ENCODE results near the gene AMN1. TPM values are rescaled to one million over a fixed set of nuclear protein-coding genes. Genes with fewer than 3 reads are reported as not detected.
A peak's percentile ranks its signal among the peaks of the same experiment; 100 is the strongest.
"Not testable (repeated sequence)": the region's sequence is repeated elsewhere in the genome, so short reads cannot be mapped to it uniquely, and the experiment has no call there.

AMN1 gene
- total and polyA plus RNA-seq, 5 donors from 2014 or later: 11.2 to 15.3 (median 14.1) TPM

- H3K27ac ChIP-seq (ENCODE audit: insufficient read depth, low read length, poor library complexity, severe bottlenecking): not testable (repeated sequence)
- peaks cover 24% of the 10 kb centered on the region for H3K4me1 ChIP-seq (ENCODE audit: control insufficient read depth, insufficient read depth, low read length, poor library complexity, severe bottlenecking)
Observed at GRCh38 chr12:31733549-31734432, 5.0 kb upstream of the AMN1 start.

DNA sequence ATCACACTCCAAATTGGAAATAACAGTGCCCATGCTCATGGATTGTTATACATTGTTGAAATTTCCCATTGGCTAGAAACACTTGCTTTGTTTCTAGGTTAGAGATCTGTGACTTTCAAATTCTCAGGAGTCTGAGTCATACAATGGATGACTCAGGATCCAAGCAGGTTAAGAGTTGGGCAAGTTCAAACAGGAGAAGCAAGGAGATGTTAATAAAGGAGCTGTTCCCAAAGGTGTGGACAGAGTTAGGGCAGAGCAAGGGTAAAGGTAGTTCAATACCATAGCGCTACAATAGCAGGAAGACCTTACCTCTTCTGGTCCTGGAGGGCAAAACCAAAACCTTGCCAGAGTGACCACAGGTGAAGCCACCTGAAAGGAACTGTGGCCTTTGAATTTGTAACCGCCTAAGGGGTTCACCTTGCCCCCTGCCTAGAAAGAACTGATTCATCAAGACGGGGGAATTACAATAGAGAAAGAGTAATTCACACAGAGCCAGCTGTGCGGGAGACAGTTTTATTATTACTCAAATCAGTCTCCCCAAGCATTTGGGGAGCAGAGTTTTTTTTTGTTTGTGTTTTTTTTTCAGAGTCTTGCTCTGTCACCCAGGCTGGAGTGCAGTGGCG lies 4.2 kb upstream of the AMN1 start:
- Mint-ChIP-seq H3K27me3 (no peaks in the 10 kb centered on the region), H3K27ac (peak overlapping the region; percentile 2 to 88 (median 36)), H3K4me3 (peak overlapping the region; percentile 66 to 87 (median 77)), H3K36me3 (peaks cover 4% of the 10 kb centered on the region), H3K4me1 (peaks cover 29 to 74% (median 51%) of the 10 kb centered on the region in 4 donors), H3K9me3 (peaks cover 0 to 6% (median 2%) of the 10 kb centered on the region in 7 donors)
- Histone ChIP-seq H3K36me3 (ENCODE audit: control insufficient read depth, insufficient read depth, low read length) (no peaks in the 10 kb centered on the region), H3K27me3 (ENCODE audit: control insufficient read depth, insufficient read depth, low read length) (no peaks in the 10 kb centered on the region), H3K4me3 (ENCODE audit: low read depth, low read length) (peak overlapping the region; percentile 3), H3K4me1 (ENCODE audit: control insufficient read depth, insufficient read depth, low read length, poor library complexity, severe bottlenecking) (peaks cover 27% of the 10 kb centered on the region), H3K27ac (ENCODE audit: insufficient read depth, low read length, poor library complexity, severe bottlenecking) (no peak overlapping the region), H3K9me3 (ENCODE audit: control insufficient read depth in 2 of 2, low read length in 2 of 2) (no peaks in the 10 kb centered on the region)
- DNase-seq (no peak), ATAC-seq (ENCODE audit: low read depth in 2 of 2) (no peak)

More at GRCh38 chr12:31733549-31734432, 5.0 kb upstream of the AMN1 start:
- H3K27me3 ChIP-seq (ENCODE audit: control insufficient read depth, insufficient read depth, low read length); H3K36me3 ChIP-seq (ENCODE audit: control insufficient read depth, insufficient read depth, low read length); H3K27me3 Mint-ChIP-seq; H3K9me3 Mint-ChIP-seq; H3K36me3 Mint-ChIP-seq; ATAC-seq (ENCODE audit: low read depth in 2 of 2); H3K9me3 ChIP-seq (ENCODE audit: control insufficient read depth in 2 of 2, low read length in 2 of 2): not testable (repeated sequence)
- Mint-ChIP-seq H3K27ac (peak overlapping the region; percentile 2 to 82 (median 32)), H3K4me3 (peak overlapping the region; percentile 66 to 87 (median 72)), H3K4me1 (peaks cover 32 to 76% (median 54%) of the 10 kb centered on the region in 4 donors)
- DNase-seq: peak in 2 of 3 donors; percentile 32 to 57
- peak overlapping the region; percentile 34 for H3K4me3 ChIP-seq (ENCODE audit: low read depth, low read length)

DNA sequence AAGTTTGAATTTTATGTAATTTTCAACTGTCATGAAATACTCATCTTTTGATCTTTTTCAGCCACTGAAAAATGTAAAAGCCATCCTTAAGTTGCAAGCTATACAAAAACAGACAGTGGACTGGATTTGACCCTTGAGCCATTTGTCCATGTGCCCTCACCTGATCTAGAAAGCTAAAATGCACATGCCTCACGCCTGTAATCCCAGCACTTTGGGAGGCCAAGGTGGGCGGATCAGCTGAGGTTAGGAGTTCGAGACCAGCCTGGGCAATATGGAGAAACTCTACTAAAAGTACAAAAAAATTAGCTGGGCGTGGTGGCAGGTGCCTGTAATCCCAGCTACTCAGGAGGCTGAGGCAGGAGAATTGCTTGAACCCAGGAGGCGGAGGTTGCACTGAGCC lies 2.4 kb upstream of the AMN1 start:
- not testable (repeated sequence) for H3K27me3 Mint-ChIP-seq; H3K4me3 ChIP-seq (ENCODE audit: low read depth, low read length); ATAC-seq (ENCODE audit: low read depth in 2 of 2); DNase-seq; H3K27me3 ChIP-seq (ENCODE audit: control insufficient read depth, insufficient read depth, low read length); H3K27ac ChIP-seq (ENCODE audit: insufficient read depth, low read length, poor library complexity, severe bottlenecking); H3K36me3 ChIP-seq (ENCODE audit: control insufficient read depth, insufficient read depth, low read length); H3K9me3 ChIP-seq (ENCODE audit: control insufficient read depth in 2 of 2, low read length in 2 of 2)
- Mint-ChIP-seq H3K9me3 (peaks cover 0 to 12% (median 5%) of the 10 kb centered on the region in 7 donors), H3K4me1 (peaks cover 34 to 72% (median 50%) of the 10 kb centered on the region in 4 donors), H3K27ac (peak overlapping the region in 2 of 3 donors; percentile 69 to 96), H3K4me3 (peak overlapping the region; percentile 63 to 99 (median 68)), H3K36me3 (peaks cover 13% of the 10 kb centered on the region)
- H3K4me1 ChIP-seq (ENCODE audit: control insufficient read depth, insufficient read depth, low read length, poor library complexity, severe bottlenecking): peaks cover 22% of the 10 kb centered on the region

GRCh38 chr12:31729705-31730104 lies 884 bp upstream of the AMN1 start:
- Histone ChIP-seq H3K27ac (ENCODE audit: insufficient read depth, low read length, poor library complexity, severe bottlenecking) (peak overlapping the region; percentile 92), H3K27me3 (ENCODE audit: control insufficient read depth, insufficient read depth, low read length) (no peaks in the 10 kb centered on the region), H3K4me3 (ENCODE audit: low read depth, low read length) (peak overlapping the region; percentile 99), H3K4me1 (ENCODE audit: control insufficient read depth, insufficient read depth, low read length, poor library complexity, severe bottlenecking) (peaks cover 22% of the 10 kb centered on the region), H3K9me3 (ENCODE audit: control insufficient read depth in 2 of 2, low read length in 2 of 2) (no peaks in the 10 kb centered on the region), H3K36me3 (ENCODE audit: control insufficient read depth, insufficient read depth, low read length) (no peaks in the 10 kb centered on the region)
- H3K9me3 Mint-ChIP-seq: peaks cover 0 to 12% (median 5%) of the 10 kb centered on the region in 7 donors
- H3K27me3 Mint-ChIP-seq: no peaks in the 10 kb centered on the region
- DNase-seq (no peak), ATAC-seq (ENCODE audit: low read depth in 2 of 2) (no peak)
- H3K4me3 Mint-ChIP-seq: peak overlapping the region; percentile 92 to 99 (median 98)
- peaks cover 20% of the 10 kb centered on the region for H3K36me3 Mint-ChIP-seq
- peak overlapping the region; percentile 96 to 99 (median 97) for H3K27ac Mint-ChIP-seq
- H3K4me1 Mint-ChIP-seq: peaks cover 31 to 73% (median 47%) of the 10 kb centered on the region in 4 donors

DNA sequence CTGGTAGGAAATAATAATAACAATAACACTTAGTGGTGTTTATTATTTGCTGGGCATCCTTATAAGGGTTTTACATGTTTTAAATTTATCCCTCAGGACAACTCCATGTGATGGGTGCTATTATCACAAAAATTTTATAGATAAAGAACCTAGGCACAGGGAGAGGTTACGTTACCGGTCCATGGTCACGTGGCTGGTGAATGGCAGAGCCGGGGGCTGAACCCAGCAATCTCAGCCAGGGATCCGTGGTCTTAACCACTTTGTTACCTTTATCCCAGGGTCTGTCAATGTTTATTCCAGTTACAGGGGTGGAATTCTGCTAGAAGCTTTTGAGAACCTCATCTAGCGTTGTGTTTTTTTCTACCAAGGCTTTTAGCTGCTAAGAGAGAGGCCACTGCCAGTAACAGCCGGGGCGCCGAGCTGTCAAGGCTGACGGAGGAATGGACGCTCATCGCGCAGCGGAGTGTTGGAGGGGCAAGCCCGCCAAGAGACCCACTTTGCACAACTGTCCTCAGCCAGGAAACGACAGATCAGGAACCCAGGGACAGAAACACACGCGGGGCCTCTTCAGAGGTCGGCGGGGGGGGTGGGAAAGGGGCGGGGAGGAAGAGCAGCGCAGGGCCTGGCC lies 418 bp downstream of the AMN1 start:
- Histone ChIP-seq H3K4me3 (ENCODE audit: low read depth, low read length) (peak overlapping the region; percentile 99), H3K4me1 (ENCODE audit: control insufficient read depth, insufficient read depth, low read length, poor library complexity, severe bottlenecking) (peaks cover 26% of the 10 kb centered on the region), H3K27me3 (ENCODE audit: control insufficient read depth, insufficient read depth, low read length) (no peaks in the 10 kb centered on the region), H3K36me3 (ENCODE audit: control insufficient read depth, insufficient read depth, low read length) (no peaks in the 10 kb centered on the region), H3K27ac (ENCODE audit: insufficient read depth, low read length, poor library complexity, severe bottlenecking) (peak overlapping the region; percentile 92), H3K9me3 (ENCODE audit: control insufficient read depth in 2 of 2, low read length in 2 of 2) (no peaks in the 10 kb centered on the region)
- Mint-ChIP-seq H3K27ac (peak overlapping the region; percentile 96 to 99 (median 97)), H3K4me3 (peak overlapping the region; percentile 92 to 99 (median 98)), H3K36me3 (peaks cover 30% of the 10 kb centered on the region), H3K9me3 (peaks cover 0 to 21% (median 5%) of the 10 kb centered on the region in 7 donors), H3K4me1 (peaks cover 30 to 76% (median 49%) of the 10 kb centered on the region in 4 donors), H3K27me3 (no peaks in the 10 kb centered on the region)
- DNase-seq (peak in 1 of 3 donors; percentile 65), ATAC-seq (ENCODE audit: low read depth in 2 of 2) (no peak)

DNA sequence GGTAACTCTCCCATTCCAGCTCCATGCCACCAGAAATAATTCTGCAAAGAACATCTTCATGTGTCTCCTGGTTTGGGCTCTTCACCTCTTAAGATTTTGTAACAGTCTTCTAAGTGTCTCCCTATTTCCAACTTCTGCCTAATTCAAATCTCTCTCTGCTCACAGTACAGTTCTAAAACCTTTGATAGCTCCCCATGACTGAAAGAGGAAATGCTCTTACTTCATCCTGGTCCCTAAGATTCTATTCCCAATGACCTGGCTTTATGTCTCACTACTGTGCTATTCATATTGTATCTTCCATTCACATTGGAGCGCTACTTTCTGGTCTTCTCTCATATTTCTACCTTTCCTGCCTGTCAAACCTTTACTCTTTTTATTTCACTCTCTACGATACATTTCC lies 1.6 kb downstream of the AMN1 start:
- Mint-ChIP-seq H3K27me3 (no peaks in the 10 kb centered on the region), H3K36me3 (peaks cover 36% of the 10 kb centered on the region), H3K27ac (peak overlapping the region; percentile 12 to 76 (median 18)), H3K4me1 (peaks cover 30 to 80% (median 50%) of the 10 kb centered on the region in 4 donors), H3K4me3 (peak overlapping the region; percentile 47 to 92 (median 68)), H3K9me3 (peaks cover 0 to 28% (median 5%) of the 10 kb centered on the region in 7 donors)
- ATAC-seq (ENCODE audit: low read depth in 2 of 2) (no peak), DNase-seq (no peak)
- no peaks in the 10 kb centered on the region for H3K36me3 ChIP-seq (ENCODE audit: control insufficient read depth, insufficient read depth, low read length)
- H3K27me3 ChIP-seq (ENCODE audit: control insufficient read depth, insufficient read depth, low read length): no peaks in the 10 kb centered on the region
- no peaks in the 10 kb centered on the region for H3K9me3 ChIP-seq (ENCODE audit: control insufficient read depth in 2 of 2, low read length in 2 of 2)
- H3K4me3 ChIP-seq (ENCODE audit: low read depth, low read length): no peak overlapping the region
- H3K27ac ChIP-seq (ENCODE audit: insufficient read depth, low read length, poor library complexity, severe bottlenecking): no peak overlapping the region
- peaks cover 32% of the 10 kb centered on the region for H3K4me1 ChIP-seq (ENCODE audit: control insufficient read depth, insufficient read depth, low read length, poor library complexity, severe bottlenecking)

DNA sequence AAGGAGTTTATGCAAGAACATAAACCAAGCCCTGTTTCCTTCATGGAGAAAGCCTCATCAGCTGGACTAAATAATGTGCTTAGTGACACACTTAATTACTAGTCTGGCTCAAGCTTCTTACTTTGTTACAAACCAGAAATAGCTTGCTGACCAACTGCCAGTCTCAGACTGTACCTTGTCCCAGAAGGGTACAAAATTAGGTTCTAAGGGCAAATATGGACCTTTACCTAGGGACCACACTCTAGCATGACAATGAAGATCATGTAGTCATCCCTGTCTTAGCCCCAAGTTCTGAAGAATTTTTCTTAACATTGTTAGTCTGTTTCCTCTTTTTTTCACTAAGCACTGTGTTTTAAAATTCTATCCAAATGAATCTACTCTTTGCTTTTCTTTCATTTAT lies 2.2 kb downstream of the AMN1 start:
- Mint-ChIP-seq H3K9me3 (peaks cover 0 to 28% (median 5%) of the 10 kb centered on the region in 7 donors), H3K27me3 (no peaks in the 10 kb centered on the region), H3K36me3 (peaks cover 41% of the 10 kb centered on the region), H3K4me1 (peaks cover 37 to 81% (median 54%) of the 10 kb centered on the region in 4 donors), H3K27ac (peak overlapping the region in 1 of 3 donors; percentile 43), H3K4me3 (peak overlapping the region in 1 of 4 donors; percentile 92)
- Histone ChIP-seq H3K36me3 (ENCODE audit: control insufficient read depth, insufficient read depth, low read length) (no peaks in the 10 kb centered on the region), H3K4me1 (ENCODE audit: control insufficient read depth, insufficient read depth, low read length, poor library complexity, severe bottlenecking) (peaks cover 38% of the 10 kb centered on the region), H3K4me3 (ENCODE audit: low read depth, low read length) (peak overlapping the region; percentile 11), H3K27me3 (ENCODE audit: control insufficient read depth, insufficient read depth, low read length) (no peaks in the 10 kb centered on the region), H3K27ac (ENCODE audit: insufficient read depth, low read length, poor library complexity, severe bottlenecking) (no peak overlapping the region), H3K9me3 (ENCODE audit: control insufficient read depth in 2 of 2, low read length in 2 of 2) (no peaks in the 10 kb centered on the region)
- no peak for DNase-seq
- no peak for ATAC-seq (ENCODE audit: low read depth in 2 of 2)
